Fibroblast of villous mesenchyme (primary cell): ENCODE results near the gene ZSCAN5A. TPM values are rescaled to one million over a fixed set of nuclear protein-coding genes. Genes with fewer than 3 reads are reported as not detected.

Source experiments
- DNase-seq: peaks from one replicate; pipeline ENCODE4 v3.0.0-alpha.2; 2010; ENCODE audit warnings: low read depth
- H3K4me3 ChIP-seq: 2 replicates; pipeline ENCODE4 v1.5.1; 2011; ENCODE audit warnings: low read depth, mild to moderate bottlenecking, low read length
- total RNA-seq: library from RNA; depleted of rRNA; stranded (reverse); fragments of >200 nt; gene quantifications from 2 replicates; pipeline ENCODE4 v1.2.3, GENCODE V29; 2012
- TF ChIP-seq, protein P1 (sequence below): IDR thresholded peaks from 2 replicates; pipeline ENCODE4 v1.5.1; 2012; ENCODE audit warnings: low read depth, mild to moderate bottlenecking, low read length; ENCODE audit not compliant: insufficient read depth

The ZSCAN5A gene
- 6.5 and 8.4 TPM in 2 replicates for total RNA-seq

GRCh38 chr19:56314381-56315076, at the start of gene ZSCAN5A:
Gene ZSCAN5A, minus strand, starts transcription at chr19:56314839. Its CDS starts 89,793 bp downstream, at chr19:56225046.
- peak; percentile 96 for DNase-seq
- TF ChIP-seq, protein P1, sequence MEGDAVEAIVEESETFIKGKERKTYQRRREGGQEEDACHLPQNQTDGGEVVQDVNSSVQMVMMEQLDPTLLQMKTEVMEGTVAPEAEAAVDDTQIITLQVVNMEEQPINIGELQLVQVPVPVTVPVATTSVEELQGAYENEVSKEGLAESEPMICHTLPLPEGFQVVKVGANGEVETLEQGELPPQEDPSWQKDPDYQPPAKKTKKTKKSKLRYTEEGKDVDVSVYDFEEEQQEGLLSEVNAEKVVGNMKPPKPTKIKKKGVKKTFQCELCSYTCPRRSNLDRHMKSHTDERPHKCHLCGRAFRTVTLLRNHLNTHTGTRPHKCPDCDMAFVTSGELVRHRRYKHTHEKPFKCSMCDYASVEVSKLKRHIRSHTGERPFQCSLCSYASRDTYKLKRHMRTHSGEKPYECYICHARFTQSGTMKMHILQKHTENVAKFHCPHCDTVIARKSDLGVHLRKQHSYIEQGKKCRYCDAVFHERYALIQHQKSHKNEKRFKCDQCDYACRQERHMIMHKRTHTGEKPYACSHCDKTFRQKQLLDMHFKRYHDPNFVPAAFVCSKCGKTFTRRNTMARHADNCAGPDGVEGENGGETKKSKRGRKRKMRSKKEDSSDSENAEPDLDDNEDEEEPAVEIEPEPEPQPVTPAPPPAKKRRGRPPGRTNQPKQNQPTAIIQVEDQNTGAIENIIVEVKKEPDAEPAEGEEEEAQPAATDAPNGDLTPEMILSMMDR, result no peak
- H3K4me3 ChIP-seq, result peak within 1 kb of the TSS; percentile 95

DNA sequence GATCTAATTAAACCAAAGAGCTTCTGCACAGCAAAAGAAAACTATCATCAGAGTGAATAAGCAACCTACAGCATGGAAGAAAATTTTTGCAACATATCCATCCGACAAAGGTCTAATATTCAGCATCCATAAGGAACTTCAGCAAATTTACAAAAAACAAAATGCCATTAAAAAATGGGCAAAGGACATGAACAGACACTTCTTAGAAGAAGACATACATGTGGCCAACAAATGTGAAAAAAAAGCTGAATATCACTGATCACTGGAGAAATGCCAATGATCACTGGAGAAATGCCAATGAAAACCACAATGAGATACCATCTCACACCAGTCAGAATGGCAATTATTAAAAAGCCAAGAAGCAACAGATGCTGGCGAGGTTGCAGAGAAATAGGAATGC, 46.2 kb upstream of the ZSCAN5A start:
- DNase-seq, result no peak
- TF ChIP-seq, protein P1, result no peak
- H3K4me3 ChIP-seq, result no peak overlapping the region

GRCh38 chr19:56356944-56357343, 42.3 kb upstream of the ZSCAN5A start:
- DNase-seq, result no peak
- no peak overlapping the region for H3K4me3 ChIP-seq
- TF ChIP-seq, protein P1, result no peak

DNA sequence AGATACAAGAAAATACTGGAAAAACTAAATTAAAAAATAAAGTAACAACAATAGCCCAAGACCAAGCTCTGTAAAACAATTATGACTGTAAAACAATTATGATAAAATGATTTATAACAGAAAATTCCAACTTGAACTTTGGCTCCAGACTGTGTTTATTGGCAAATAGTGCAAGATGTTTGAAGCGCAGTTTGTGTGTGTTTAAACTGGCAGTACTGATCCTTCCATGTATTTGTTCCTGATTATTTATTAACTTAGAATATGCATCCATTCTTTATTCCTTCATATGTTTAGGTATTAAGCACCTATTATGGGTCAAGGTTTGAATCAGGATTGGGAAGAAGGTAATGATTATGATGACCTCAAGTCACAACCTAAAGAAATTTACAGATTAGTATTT, 40.9 kb upstream of the ZSCAN5A start:
- no peak for DNase-seq
- TF ChIP-seq, protein P1, result no peak
- H3K4me3 ChIP-seq, result no peak overlapping the region

DNA sequence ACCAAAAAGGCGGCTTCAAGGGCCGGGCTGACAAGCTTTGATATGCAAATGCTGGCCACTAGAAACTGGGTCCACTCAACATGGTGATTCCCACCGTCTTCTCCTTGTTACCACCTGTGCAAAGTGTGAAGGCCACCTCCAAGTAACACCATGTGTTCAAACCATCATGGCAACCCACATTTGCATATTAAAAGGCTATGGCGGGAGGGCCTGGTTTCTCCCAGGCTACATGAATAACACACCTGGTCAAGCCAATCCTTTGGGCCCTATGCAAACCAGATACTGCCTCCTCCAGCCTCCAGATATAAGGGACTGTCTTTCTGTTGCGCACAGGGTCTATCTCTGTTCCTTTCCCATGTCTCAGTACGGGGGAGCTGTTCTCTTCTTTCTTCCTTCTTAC, 36.6 kb upstream of the ZSCAN5A start:
- no peak for DNase-seq
- no peak overlapping the region for H3K4me3 ChIP-seq
- TF ChIP-seq, protein P1, result no peak

GRCh38 chr19:56350416-56351045, 35.9 kb upstream of the ZSCAN5A start:
- TF ChIP-seq, protein P1, result peak; percentile 90
- peak; percentile 46 for DNase-seq
- no peak overlapping the region for H3K4me3 ChIP-seq
